Gastroesophageal sphincter (tissue), 4 donors: ENCODE data around the gene SREK1. TPM values are rescaled to one million over a fixed set of nuclear protein-coding genes. Genes with fewer than 3 reads are reported as not detected.

Experiments
- ATAC-seq: fragments of 150-250 bp; one replicate; pipeline ENCODE4 v1.9.1; 2016; ENCODE audit warnings: mild to moderate bottlenecking, moderate library complexity
- H3K27ac ChIP-seq, 4 donors: fragments of 200-600 bp; sonication (generic) in 3 of 4; 1 replicate in 3 of 4; 2 replicates in 1 of 4; pipeline ENCODE4 v1.5.1; 2016 to 2019
- H3K27me3 ChIP-seq: fragments of 200-600 bp; sonication (generic); one replicate; pipeline ENCODE4 v1.5.1; 2019
- H3K36me3 ChIP-seq, 2 donors: fragments of 200-600 bp; sonication (generic); one replicate each; pipeline ENCODE4 v1.5.1; 2019; ENCODE audit warnings: control low read depth in 1 of 2
- H3K4me1 ChIP-seq, 3 donors: fragments of 200-600 bp; sonication (generic); 1 replicate in 2 of 3; 2 replicates in 1 of 3; pipeline ENCODE4 v1.5.1; 2016 to 2019; ENCODE audit warnings: control low read depth in 2 of 3
- H3K4me3 ChIP-seq, 2 donors: fragments of 200-600 bp; sonication (generic); one replicate each; pipeline ENCODE4 v1.5.1; 2019; ENCODE audit warnings: mild to moderate bottlenecking in 1 of 2, moderate library complexity in 1 of 2
- H3K9me3 ChIP-seq, 3 donors: fragments of 200-600 bp; sonication (generic); one replicate each; pipeline ENCODE4 v1.5.1; 2017 to 2019; ENCODE audit warnings: control low read depth in 2 of 3
- CTCF ChIP-seq, 4 experiments: fragments of 200-600 bp in 2 of 4; fragments of 450-650 bp in 2 of 4; sonication (generic) in 1 of 4; IDR thresholded peaks; one replicate each; pipeline ENCODE4 v1.5.1; 2017 to 2019; ENCODE audit warnings: antibody characterized with exemption in 4 of 4, mild to moderate bottlenecking in 2 of 4, moderate library complexity in 2 of 4
- EP300 ChIP-seq: sonication (generic); formaldehyde crosslinking; IDR thresholded peaks from one replicate; pipeline ENCODE4 v1.6.1; 2017; ENCODE audit warnings: antibody characterized with exemption, mild to moderate bottlenecking
- POLR2A ChIP-seq, 2 donors: fragments of 450-650 bp; IDR thresholded peaks; one replicate each; pipeline ENCODE4 v1.6.1; 2017; ENCODE audit warnings: antibody characterized with exemption in 2 of 2, mild to moderate bottlenecking in 2 of 2, moderate library complexity in 1 of 2
- POLR2AphosphoS5 ChIP-seq: sonication (generic); formaldehyde crosslinking; IDR thresholded peaks from one replicate; pipeline ENCODE4 v1.6.1; 2017; ENCODE audit warnings: antibody characterized with exemption
- WGBS, 2 donors: methylation state at CpG; one replicate each; pipeline ENCODE4 v1.1.5; 2018; ENCODE audit warnings: low coverage in 1 of 2; 5-methylcytosine and 5-hydroxymethylcytosine counted together
- total RNA-seq, 4 donors: library from RNA; depleted of rRNA; stranded (reverse); fragments of >200 nt; gene quantifications; one replicate each; pipeline ENCODE4 v1.1.0, GENCODE V29; 2016

SREK1 gene
- total RNA-seq, 4 donors from 2014 or later, result 28.4 to 107 (median 49.5) TPM

GRCh38 chr5:66179297-66180051 is 35.4 kb downstream of the SREK1 start:
- Histone ChIP-seq H3K27me3 (no peaks in the 10 kb centered on the region), H3K4me1 (no peaks in the 10 kb centered on the region), H3K4me3 (no peak overlapping the region), H3K9me3 (no peaks in the 10 kb centered on the region), H3K36me3 (peaks cover 3 to 82% of the 10 kb centered on the region in 2 donors), H3K27ac (no peak overlapping the region)
- 81 to 100% methylated on average over 1 of the region's 1 CpG for WGBS, 2 donors
- no peak for ATAC-seq
- no peak for TF ChIP-seq POLR2A (IDR thresholded peaks at IDR 0.05)
- no peak for TF ChIP-seq CTCF (IDR thresholded peaks at IDR 0.05)
- no peak for TF ChIP-seq EP300
- TF ChIP-seq POLR2AphosphoS5, result no peak

- Histone ChIP-seq H3K4me3 (no peak overlapping the region), H3K27me3 (no peaks in the 10 kb centered on the region), H3K36me3 (peaks cover 0 to 77% of the 10 kb centered on the region in 2 donors), H3K4me1 (no peaks in the 10 kb centered on the region), H3K27ac (no peak overlapping the region), H3K9me3 (no peaks in the 10 kb centered on the region)
- TF ChIP-seq EP300 (no peak), CTCF (IDR thresholded peaks at IDR 0.05) (no peak), POLR2AphosphoS5 (no peak), POLR2A (IDR thresholded peaks at IDR 0.05) (no peak)
- WGBS, 2 donors, result 78 to 95% methylated on average over 3 of the region's 3 CpGs
- no peak for ATAC-seq
These were observed 36.4 kb downstream of the SREK1 start for GRCh38 chr5:66180282-66181155.

- WGBS, 2 donors, result 39 to 52% methylated on average over 3 of the region's 3 CpGs
- TF ChIP-seq CTCF (IDR thresholded peaks at IDR 0.05), result no peak
- TF ChIP-seq POLR2AphosphoS5, result no peak
- TF ChIP-seq POLR2A (IDR thresholded peaks at IDR 0.05), result no peak
- TF ChIP-seq EP300, result no peak
- no peaks in the 10 kb centered on the region for H3K9me3 ChIP-seq
- H3K27ac ChIP-seq, result no peak overlapping the region
- ATAC-seq, result no peak
- H3K4me1 ChIP-seq, result no peaks in the 10 kb centered on the region
- peaks cover 0 to 25% of the 10 kb centered on the region in 2 donors for H3K36me3 ChIP-seq
- H3K4me3 ChIP-seq, result no peak overlapping the region
- no peaks in the 10 kb centered on the region for H3K27me3 ChIP-seq
These were observed 42.0 kb downstream of the SREK1 start for GRCh38 chr5:66186108-66186507.

GRCh38 chr5:66193419-66193818 is 49.3 kb downstream of the SREK1 start:
- H3K4me3 ChIP-seq, result no peak overlapping the region
- no peaks in the 10 kb centered on the region for H3K9me3 ChIP-seq
- H3K4me1 ChIP-seq, result no peaks in the 10 kb centered on the region
- no peak for TF ChIP-seq CTCF (IDR thresholded peaks at IDR 0.05)
- TF ChIP-seq POLR2AphosphoS5, result no peak
- TF ChIP-seq POLR2A (IDR thresholded peaks at IDR 0.05), result no peak
- TF ChIP-seq EP300, result no peak
- H3K27ac ChIP-seq, result no peak overlapping the region
- peaks cover 0 to 11% of the 10 kb centered on the region in 2 donors for H3K36me3 ChIP-seq
- no peaks in the 10 kb centered on the region for H3K27me3 ChIP-seq
- ATAC-seq, result no peak
